ENCODE data around the gene MED12L.

- TF ChIP-seq CTCF (IDR thresholded peaks at IDR 0.05) (no peak), POLR2A (IDR thresholded peaks at IDR 0.05) (no peak)
Measured at GRCh38 chr3:151403246-151403645, 317.8 kb downstream of the MED12L start.

All from ovary (tissue), 3 donors.